ENCODE data around the gene LRRC14B. TPM values are rescaled to one million over a fixed set of nuclear protein-coding genes. Genes with fewer than 3 reads are reported as not detected.

Gene LRRC14B
- polyA plus RNA-seq, 1 donor, result 0.13 TPM

DNA sequence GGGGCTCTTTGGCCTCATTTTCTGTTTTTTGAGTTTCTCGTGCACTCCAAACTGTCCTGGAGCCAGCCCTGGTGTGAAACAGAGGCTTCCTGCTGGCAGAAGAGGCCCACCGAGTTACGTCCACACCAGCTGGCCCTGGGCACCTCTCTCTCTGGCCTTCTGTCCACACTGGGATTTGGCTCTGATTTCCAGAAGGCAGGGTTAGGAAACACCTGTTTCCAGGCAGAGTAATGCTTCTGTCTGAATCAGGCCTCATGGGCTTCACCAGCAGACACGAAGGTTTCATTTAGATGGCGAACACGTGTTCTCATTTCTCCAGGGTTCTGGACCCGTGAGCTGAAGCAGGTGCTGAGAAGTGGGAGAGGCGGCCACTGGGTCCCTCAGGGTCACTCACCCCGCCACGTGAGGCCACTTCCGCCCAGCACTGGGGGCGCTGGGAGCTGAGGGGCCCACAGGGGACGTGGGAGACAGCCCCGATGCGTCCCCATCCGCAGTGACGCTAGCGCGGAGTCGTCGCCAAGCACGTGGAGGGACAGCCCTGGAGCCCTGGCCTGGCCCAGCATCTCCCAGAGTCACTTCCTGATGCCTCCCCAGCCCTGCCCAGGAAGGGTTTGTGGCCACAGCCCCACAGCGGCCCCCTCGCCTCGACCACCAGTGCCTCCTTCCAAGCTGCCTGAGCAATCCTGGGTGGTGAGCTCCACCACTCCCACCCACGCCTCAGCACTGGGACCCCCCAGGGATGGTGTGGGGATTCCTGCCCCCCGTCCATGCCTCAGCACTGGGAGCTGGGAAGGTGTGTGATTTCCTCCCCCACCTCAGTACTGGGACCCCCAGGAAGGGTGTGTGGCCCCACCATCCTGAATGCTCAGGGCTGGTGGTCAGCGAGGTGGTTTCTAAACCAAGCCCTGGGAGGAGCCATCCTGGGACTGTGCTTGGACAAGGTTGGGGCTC is 4.9 kb upstream of the LRRC14B start:
- 100% methylated on average over 2 of the region's 28 CpGs for WGBS (ENCODE audit: insufficient coverage, low lambda C conversion rate)

DNA sequence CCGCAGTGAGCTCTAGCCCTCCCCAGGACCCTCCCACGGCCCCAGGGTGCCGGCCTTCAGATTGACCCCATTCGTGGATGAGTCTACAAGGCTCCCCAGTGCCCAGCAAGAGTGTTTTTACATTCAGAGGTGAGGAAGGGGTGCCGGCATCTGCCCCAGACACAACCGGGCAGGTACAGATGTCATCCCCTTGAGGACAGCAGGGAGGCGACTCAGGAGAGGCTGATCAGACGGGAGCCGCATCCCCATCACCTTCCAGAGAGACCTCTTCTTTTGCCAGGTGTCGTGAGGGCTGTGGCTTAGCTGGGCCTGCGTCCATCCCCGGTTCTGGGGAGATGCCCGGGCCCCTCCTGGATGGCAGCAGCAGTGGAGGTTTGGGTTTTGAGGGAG is 4.3 kb upstream of the LRRC14B start:
- Histone ChIP-seq H3K27me3 (ENCODE audit: control insufficient read depth, insufficient read depth, low read length) (peaks cover 22% of the 10 kb centered on the region), H3K4me3 (ENCODE audit: low read length) (no peak overlapping the region), H3K36me3 (ENCODE audit: control insufficient read depth, insufficient read depth, low read length) (no peaks in the 10 kb centered on the region), H3K9me3 (ENCODE audit: control insufficient read depth, low read depth, low read length) (no peaks in the 10 kb centered on the region), H3K4me1 (ENCODE audit: control insufficient read depth, insufficient read depth, low read length) (peaks cover 6% of the 10 kb centered on the region), H3K27ac (ENCODE audit: low read length) (no peak overlapping the region)
- no CpG with 5 or more reads among the region's 13 CpGs for WGBS (ENCODE audit: insufficient coverage, low lambda C conversion rate)
- DNase-seq, result no peak

More for the DNA sequence above, 4.9 kb upstream of the LRRC14B start:
- no peak overlapping the region for H3K4me3 ChIP-seq (ENCODE audit: low read length)
- no peak for DNase-seq
- peaks cover 17% of the 10 kb centered on the region for H3K27me3 ChIP-seq (ENCODE audit: control insufficient read depth, insufficient read depth, low read length)
- H3K27ac ChIP-seq (ENCODE audit: low read length), result no peak overlapping the region
- H3K36me3 ChIP-seq (ENCODE audit: control insufficient read depth, insufficient read depth, low read length), result no peaks in the 10 kb centered on the region
- H3K9me3 ChIP-seq (ENCODE audit: control insufficient read depth, low read depth, low read length), result no peaks in the 10 kb centered on the region
- H3K4me1 ChIP-seq (ENCODE audit: control insufficient read depth, insufficient read depth, low read length), result peaks cover 4% of the 10 kb centered on the region

DNA sequence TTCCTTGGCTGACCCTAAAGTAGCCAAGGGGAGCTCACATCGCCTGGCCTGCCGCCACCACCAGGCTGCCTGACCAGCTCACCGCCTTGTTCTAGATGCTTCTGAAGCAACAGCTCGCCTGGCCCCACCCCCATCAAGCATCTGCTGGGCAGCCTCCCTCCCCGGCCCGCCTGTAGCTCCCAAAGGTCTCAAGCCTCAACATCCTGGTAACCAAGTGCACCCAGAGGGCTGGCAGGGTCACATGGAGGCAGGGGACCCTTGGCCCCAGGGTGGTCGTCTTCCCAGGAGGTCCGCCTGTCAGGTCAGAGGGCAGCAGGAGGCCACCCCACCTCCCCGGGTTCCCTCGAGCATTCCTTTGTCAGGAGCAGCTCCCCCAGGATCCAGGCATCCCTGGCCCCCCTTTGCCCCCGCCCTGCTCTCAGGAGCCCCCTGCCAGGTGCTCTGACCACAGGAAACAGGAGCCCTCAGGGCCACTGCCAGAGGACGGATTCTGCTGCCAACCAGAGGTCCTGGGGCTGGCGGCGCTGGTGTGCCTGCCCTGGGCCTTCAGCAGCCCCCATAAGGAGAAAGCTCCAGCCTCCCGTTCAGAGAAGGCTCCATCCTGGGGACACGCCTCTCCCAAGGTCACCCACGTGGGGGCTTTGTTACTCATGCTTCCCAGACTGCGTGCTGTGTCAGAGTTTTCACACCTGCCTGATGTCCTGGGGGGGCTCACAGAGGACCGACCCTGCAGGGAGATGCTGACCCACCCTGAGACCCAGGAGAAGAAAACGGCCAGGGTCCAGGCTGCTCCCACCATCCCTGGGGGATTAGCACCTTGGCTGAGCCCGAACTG is 3.5 kb upstream of the LRRC14B start:
- no peak overlapping the region for H3K27ac ChIP-seq (ENCODE audit: low read length)
- H3K4me3 ChIP-seq (ENCODE audit: low read length), result no peak overlapping the region
- no CpG with 5 or more reads among the region's 21 CpGs for WGBS (ENCODE audit: insufficient coverage, low lambda C conversion rate)
- H3K9me3 ChIP-seq (ENCODE audit: control insufficient read depth, low read depth, low read length), result no peaks in the 10 kb centered on the region
- peaks cover 6% of the 10 kb centered on the region for H3K4me1 ChIP-seq (ENCODE audit: control insufficient read depth, insufficient read depth, low read length)
- H3K36me3 ChIP-seq (ENCODE audit: control insufficient read depth, insufficient read depth, low read length), result no peaks in the 10 kb centered on the region
- DNase-seq, result no peak
- H3K27me3 ChIP-seq (ENCODE audit: control insufficient read depth, insufficient read depth, low read length), result peaks cover 30% of the 10 kb centered on the region

DNA sequence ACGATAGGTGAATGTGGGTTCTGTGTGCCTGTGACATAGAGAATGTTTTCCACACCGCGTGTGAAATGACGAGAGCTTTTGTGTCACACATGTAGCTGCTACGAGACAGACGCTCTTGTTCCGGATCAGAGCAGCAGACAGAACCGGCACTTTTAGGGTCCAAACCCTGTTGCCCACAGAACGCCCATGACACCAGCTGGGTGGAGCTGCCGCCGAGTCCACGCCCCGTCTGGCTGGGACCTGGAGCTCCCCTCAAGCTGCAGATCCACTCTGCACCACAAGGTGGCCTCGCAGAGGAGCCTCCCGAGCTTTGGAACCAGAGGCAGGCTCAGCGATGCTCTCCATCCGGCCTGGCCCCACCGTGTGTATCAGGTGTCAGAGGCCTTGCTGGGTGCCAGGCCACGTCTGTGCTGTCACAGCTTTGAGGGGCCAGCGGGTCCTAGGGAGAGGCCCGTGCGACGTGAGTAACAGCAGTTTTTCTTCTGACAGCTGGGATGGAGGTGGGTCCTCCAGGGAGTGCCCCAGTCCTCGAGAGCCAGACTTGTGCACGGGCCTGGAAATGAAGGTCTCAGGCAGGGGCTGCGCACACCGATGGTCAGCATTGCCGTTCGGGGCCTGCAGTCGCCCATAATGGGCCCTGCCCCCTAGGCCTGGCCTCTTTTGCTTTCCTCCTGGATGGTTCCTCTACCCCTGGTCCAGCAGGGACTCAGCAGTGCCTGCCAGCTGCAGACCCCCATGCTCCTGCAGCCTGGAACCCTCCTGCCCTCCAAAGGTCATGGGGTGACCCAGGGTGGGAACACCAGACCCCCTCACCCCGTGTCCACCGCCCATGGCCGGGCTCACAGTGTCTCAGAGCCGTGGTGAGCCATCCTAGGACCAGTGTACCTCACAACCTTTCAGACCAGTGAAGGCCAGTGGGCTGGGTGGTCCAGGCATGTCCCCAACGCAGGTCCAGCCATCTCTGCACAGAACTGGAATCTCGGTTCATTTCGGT is 2.5 kb upstream of the LRRC14B start:
- Histone ChIP-seq H3K9me3 (ENCODE audit: control insufficient read depth, low read depth, low read length) (no peaks in the 10 kb centered on the region), H3K4me1 (ENCODE audit: control insufficient read depth, insufficient read depth, low read length) (peaks cover 6% of the 10 kb centered on the region), H3K27ac (ENCODE audit: low read length) (no peak overlapping the region), H3K4me3 (ENCODE audit: low read length) (no peak overlapping the region), H3K36me3 (ENCODE audit: control insufficient read depth, insufficient read depth, low read length) (no peaks in the 10 kb centered on the region), H3K27me3 (ENCODE audit: control insufficient read depth, insufficient read depth, low read length) (peaks cover 32% of the 10 kb centered on the region)
- WGBS (ENCODE audit: insufficient coverage, low lambda C conversion rate), result no CpG with 5 or more reads among the region's 37 CpGs
- peak; percentile 75 to 76 for DNase-seq

- Histone ChIP-seq H3K27ac (ENCODE audit: low read length) (no peak overlapping the region), H3K4me3 (ENCODE audit: low read length) (no peak overlapping the region), H3K4me1 (ENCODE audit: control insufficient read depth, insufficient read depth, low read length) (peaks cover 6% of the 10 kb centered on the region), H3K9me3 (ENCODE audit: control insufficient read depth, low read depth, low read length) (no peaks in the 10 kb centered on the region), H3K36me3 (ENCODE audit: control insufficient read depth, insufficient read depth, low read length) (no peaks in the 10 kb centered on the region), H3K27me3 (ENCODE audit: control insufficient read depth, insufficient read depth, low read length) (peaks cover 32% of the 10 kb centered on the region)
- no CpG with 5 or more reads among the region's 10 CpGs for WGBS (ENCODE audit: insufficient coverage, low lambda C conversion rate)
- no peak for DNase-seq
Observed at GRCh38 chr5:189486-189885, 1.8 kb upstream of the LRRC14B start.

DNA sequence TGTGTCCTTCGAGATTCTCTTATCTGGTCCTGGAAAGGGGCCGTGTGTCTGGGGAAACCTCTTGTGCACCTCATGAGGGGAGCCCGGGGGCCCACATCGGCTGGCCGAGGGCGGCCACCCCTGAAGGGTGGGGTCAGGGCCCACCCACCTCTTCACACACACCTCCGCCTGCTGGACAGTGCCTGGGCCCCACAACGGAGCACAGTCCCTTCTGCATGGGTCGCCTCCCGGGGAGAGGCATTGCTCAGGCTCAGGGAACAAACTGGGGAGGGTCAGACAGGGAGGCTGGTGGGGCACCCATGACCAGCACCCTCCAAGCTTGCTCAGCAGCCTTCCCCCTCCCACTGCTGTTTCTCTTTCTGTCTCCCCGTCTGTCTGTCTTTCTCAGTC is 1.3 kb upstream of the LRRC14B start:
- no peaks in the 10 kb centered on the region for H3K9me3 ChIP-seq (ENCODE audit: control insufficient read depth, low read depth, low read length)

GRCh38 chr5:190366-191035 is 794 bp upstream of the LRRC14B start:
- no CpG with 5 or more reads among the region's 16 CpGs for WGBS (ENCODE audit: insufficient coverage, low lambda C conversion rate)
- DNase-seq, result no peak
- H3K4me1 ChIP-seq (ENCODE audit: control insufficient read depth, insufficient read depth, low read length), result peaks cover 6% of the 10 kb centered on the region
- no peak overlapping the region for H3K27ac ChIP-seq (ENCODE audit: low read length)
- no peak overlapping the region for H3K4me3 ChIP-seq (ENCODE audit: low read length)
- H3K27me3 ChIP-seq (ENCODE audit: control insufficient read depth, insufficient read depth, low read length), result peaks cover 32% of the 10 kb centered on the region
- H3K9me3 ChIP-seq (ENCODE audit: control insufficient read depth, low read depth, low read length), result no peaks in the 10 kb centered on the region
- no peaks in the 10 kb centered on the region for H3K36me3 ChIP-seq (ENCODE audit: control insufficient read depth, insufficient read depth, low read length)

More for the DNA sequence above, 1.3 kb upstream of the LRRC14B start:
- DNase-seq, result peak in 1 of 2 donors; percentile 26
- Histone ChIP-seq H3K4me3 (ENCODE audit: low read length) (no peak overlapping the region), H3K4me1 (ENCODE audit: control insufficient read depth, insufficient read depth, low read length) (peaks cover 6% of the 10 kb centered on the region), H3K27ac (ENCODE audit: low read length) (no peak overlapping the region), H3K27me3 (ENCODE audit: control insufficient read depth, insufficient read depth, low read length) (peaks cover 32% of the 10 kb centered on the region), H3K36me3 (ENCODE audit: control insufficient read depth, insufficient read depth, low read length) (no peaks in the 10 kb centered on the region)
- 80% methylated on average over 1 of the region's 11 CpGs for WGBS (ENCODE audit: insufficient coverage, low lambda C conversion rate)

DNA sequence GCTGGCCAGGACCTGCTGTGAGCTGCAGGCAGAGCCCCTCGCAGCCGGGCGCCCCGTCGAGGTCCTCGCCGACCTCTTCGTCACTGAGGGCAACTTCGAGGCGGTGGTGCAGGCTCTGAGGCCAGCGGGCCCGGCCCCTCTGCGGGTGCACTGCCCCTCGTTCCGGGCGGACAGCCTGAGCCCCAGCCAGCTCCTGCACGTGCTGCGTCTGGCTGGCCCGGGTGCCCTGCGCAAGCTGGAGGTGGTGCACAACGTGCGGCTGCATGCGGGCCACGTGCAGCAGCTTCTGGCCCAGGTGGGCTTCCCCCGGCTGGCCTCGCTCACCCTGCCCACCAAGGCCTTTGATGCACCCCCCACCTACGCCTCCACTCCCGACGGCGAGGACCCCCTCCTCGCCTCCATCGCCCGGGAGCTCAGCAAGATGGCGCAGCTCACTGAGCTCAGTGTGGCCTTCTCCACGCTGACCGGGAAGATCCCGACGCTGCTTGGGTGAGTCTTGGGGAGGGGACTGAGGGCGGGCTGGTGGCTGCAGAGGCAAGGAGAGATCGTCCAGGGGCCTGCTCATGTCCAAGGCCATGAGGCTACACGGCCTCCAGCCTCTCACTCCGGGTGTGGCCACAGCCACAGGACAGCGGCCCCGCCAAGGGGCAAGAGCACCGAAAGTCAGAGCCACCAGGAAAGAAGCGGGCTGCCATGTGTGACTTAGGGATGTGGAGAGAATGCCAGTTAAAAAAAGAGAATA is 825 bp downstream of the LRRC14B start:
- 100% methylated on average over 1 of the region's 46 CpGs for whole genome bisulfite sequencing (ENCODE audit: insufficient coverage, low lambda C conversion rate)
- Histone ChIP-seq H3K4me3 (ENCODE audit: low read length) (no peak overlapping the region), H3K27ac (ENCODE audit: low read length) (no peak overlapping the region)

GRCh38 chr5:192691-192969 is 1.3 kb downstream of the LRRC14B start:
- peaks cover 6% of the 10 kb centered on the region for H3K4me1 ChIP-seq (ENCODE audit: control insufficient read depth, insufficient read depth, low read length)
- DNase-seq, result no peak
- no peaks in the 10 kb centered on the region for H3K9me3 ChIP-seq (ENCODE audit: control insufficient read depth, low read depth, low read length)
- WGBS (ENCODE audit: insufficient coverage, low lambda C conversion rate), result no CpG with 5 or more reads among the region's 9 CpGs
- no peak overlapping the region for H3K4me3 ChIP-seq (ENCODE audit: low read length)
- peaks cover 32% of the 10 kb centered on the region for H3K27me3 ChIP-seq (ENCODE audit: control insufficient read depth, insufficient read depth, low read length)
- no peaks in the 10 kb centered on the region for H3K36me3 ChIP-seq (ENCODE audit: control insufficient read depth, insufficient read depth, low read length)
- no peak overlapping the region for H3K27ac ChIP-seq (ENCODE audit: low read length)

More for the DNA sequence above, 825 bp downstream of the LRRC14B start:
- H3K36me3 ChIP-seq (ENCODE audit: control insufficient read depth, insufficient read depth, low read length), result no peaks in the 10 kb centered on the region
- DNase-seq, result no peak
- H3K4me1 ChIP-seq (ENCODE audit: control insufficient read depth, insufficient read depth, low read length), result peaks cover 6% of the 10 kb centered on the region
- peaks cover 32% of the 10 kb centered on the region for H3K27me3 ChIP-seq (ENCODE audit: control insufficient read depth, insufficient read depth, low read length)
- H3K9me3 ChIP-seq (ENCODE audit: control insufficient read depth, low read depth, low read length), result no peaks in the 10 kb centered on the region
